NCI-H187 (cell line): ENCODE measurements around the gene DNAH1.

Experiments
- DNase-seq, 2 experiments: peaks; one replicate each; lab custom pipeline; 2025; lab: John Stamatoyannopoulos, UW

DNAH1 gene

DNA sequence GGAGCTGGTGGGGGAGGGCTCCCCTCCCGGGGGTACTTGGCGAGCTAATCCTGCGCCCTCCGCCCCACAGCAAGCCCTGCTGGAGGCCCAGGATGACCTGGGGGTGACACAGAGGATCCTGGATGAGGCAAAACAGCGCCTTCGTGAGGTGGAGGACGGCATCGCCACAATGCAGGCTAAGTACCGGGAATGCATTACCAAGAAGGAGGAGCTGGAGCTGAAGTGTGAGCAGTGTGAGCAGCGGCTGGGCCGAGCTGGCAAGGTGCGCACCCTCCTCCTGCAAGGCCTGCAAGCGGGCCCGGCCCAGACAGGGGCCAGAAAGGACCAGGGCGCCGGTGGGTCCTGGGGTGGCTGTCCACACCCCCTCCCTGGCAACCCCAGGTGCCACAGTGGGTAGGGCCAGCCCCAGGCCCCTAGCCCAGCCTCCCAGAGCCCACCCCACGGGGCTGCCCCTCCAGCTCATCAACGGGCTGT is 72.3 kb downstream of the DNAH1 start:
- DNase-seq, result no peak

GRCh38 chr3:52388933-52389332 is 72.8 kb downstream of the DNAH1 start:
- no peak for DNase-seq

GRCh38 chr3:52391096-52391495 is 75.0 kb downstream of the DNAH1 start:
- no peak for DNase-seq

DNA sequence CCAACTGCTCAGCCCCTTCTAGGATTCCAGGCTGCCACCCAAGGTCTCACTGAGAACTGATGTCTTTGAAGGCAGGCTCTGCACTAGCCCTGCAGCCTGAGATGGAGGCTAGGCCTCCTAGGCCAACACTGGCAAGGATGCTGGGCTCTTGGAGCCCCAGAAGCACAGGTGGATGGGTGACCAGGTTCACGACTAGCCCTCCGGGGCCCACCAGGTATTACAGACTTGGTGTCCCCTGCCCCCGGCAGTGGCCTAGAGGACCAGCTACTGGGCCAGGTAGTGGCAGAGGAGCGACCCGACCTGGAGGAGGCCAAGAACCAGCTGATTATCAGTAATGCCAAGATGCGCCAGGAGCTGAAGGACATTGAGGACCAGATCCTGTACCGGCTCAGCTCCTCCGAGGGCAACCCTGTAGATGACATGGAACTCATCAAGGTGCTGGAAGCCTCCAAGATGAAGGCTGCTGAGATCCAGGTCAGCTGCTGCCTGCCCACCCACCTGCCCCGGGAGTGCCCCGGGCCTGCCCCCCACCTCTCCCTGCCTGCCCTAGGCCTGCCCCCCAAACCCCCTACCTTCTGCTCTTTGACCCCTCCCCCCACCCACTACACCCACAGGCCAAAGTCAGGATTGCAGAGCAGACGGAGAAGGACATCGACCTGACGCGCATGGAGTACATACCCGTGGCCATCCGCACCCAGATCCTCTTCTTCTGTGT is 76.3 kb downstream of the DNAH1 start:
- DNase-seq, result no peak

- no peak for DNase-seq
Measured at GRCh38 chr3:52393131-52393807, 77.2 kb downstream of the DNAH1 start.

GRCh38 chr3:52393959-52394670 is 78.0 kb downstream of the DNAH1 start:
- DNase-seq, result no peak

- no peak for DNase-seq
Measured at GRCh38 chr3:52394751-52395502, 78.8 kb downstream of the DNAH1 start.

GRCh38 chr3:52395503-52395865 is 79.4 kb downstream of the DNAH1 start:
- DNase-seq, result no peak

DNA sequence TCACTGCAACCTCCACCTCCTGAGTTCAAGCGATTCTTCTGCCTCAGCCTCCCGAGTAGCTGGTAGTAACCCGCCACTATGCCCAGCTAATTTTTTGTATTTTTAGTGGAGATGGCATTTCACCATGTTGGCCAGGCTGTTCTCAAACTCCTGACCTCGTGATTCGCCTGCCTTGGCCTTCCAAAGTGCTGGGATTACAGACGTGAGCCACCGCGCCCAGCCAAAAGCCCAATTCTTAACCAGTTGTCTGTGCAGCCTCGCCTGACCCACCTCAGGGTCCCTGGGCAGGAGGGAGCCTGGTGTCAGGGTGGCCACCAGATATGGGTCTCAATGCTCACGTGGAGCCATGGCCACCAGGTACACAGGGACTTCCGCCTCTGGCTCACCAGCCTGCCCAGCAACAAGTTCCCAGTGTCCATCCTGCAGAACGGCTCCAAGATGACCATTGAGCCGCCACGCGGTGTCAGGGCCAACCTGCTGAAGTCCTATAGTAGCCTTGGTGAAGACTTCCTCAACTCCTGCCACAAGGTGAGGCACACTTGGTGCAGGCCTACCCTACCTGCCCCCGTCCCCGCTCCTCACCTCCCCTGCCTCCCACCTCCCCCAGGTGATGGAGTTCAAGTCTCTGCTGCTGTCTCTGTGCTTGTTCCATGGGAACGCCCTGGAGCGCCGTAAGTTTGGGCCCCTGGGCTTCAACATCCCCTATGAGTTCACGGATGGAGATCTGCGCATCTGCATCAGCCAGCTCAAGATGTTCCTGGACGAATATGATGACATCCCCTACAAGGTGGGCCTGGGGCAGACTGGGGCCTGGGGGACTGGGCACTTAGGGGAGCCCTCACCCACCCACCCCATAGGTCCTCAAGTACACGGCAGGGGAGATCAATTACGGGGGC is 80.1 kb downstream of the DNAH1 start:
- no peak for DNase-seq

DNA sequence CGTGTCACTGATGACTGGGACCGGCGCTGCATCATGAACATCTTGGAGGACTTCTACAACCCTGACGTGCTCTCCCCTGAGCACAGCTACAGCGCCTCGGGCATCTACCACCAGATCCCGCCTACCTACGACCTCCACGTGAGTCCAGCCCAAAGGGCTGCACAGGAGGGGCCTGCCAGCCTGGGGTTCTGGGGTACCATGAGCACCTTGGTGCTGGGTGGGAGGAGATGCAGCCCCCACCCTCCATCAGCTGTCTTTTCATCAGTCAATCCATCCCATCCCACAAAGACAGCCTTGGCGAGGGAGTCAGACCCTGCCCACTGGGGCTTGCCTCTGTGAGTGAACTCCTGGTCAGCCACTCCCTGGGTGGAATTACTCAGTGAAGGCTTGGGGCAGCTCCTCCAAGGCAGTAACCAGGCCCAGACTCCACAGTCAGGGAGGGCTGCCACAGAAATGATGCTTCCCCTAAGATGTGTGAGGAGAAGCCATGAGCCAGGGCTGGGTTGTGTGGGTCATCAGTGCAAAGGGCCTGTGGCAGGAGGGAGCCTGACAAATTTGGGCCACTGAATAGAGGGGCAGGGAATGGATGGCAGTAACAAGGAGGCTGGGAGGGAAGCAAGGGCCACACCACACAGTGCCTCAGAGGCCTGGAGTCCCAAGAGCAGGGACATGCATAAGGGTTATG is 80.9 kb downstream of the DNAH1 start:
- no peak for DNase-seq

GRCh38 chr3:52397676-52398399 is 81.7 kb downstream of the DNAH1 start:
- no peak for DNase-seq

- DNase-seq, result no peak
Measured at GRCh38 chr3:52398670-52399081, 82.6 kb downstream of the DNAH1 start.

DNA sequence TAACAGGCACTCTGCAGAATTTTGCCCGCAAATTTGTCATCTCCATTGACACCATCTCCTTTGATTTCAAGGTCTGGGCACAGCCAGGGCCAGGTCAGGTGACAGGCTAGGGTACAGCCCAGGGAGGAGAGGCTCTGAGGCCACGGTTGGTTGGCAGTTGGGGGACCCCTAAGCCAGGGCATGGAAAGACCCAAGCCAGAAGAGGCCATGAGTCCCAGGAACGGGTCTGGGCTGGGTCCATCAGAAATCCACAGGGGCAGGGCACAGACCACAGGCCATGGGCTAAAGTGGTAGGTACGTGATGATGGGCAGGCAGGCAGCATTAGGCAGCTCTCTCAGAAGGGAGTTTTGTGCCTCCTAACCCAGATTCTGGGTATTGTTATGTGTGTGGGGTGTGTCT is 83.0 kb downstream of the DNAH1 start:
- DNase-seq, result no peak

- no peak for DNase-seq
Measured at GRCh38 chr3:52399593-52399992, 83.5 kb downstream of the DNAH1 start.

- DNase-seq, result no peak
Measured at GRCh38 chr3:52400275-52400793, 84.2 kb downstream of the DNAH1 start.

GRCh38 chr3:52401021-52401420 is 84.9 kb downstream of the DNAH1 start:
- no peak for DNase-seq

DNA sequence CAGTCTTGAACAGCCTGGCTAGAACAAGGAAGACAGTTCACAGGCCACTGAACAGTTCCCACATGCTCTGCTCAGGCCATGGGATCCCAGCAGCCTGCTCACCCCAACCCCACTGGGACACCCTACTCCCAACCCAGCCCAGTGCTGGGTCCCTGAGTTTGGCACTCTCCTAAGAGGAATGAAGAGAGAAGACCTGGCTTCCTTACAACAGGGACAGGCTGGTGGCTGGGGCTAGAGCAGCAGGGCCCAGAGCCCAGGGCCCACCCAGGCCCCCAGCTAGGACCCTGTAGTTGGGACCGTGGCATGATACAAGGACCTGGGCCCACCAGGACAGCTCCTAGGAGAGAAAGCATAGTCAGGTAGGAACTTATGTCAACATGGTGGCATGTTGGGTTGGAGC is 85.4 kb downstream of the DNAH1 start:
- no peak for DNase-seq

- no peak for DNase-seq
Measured at GRCh38 chr3:52402101-52402521, 86.0 kb downstream of the DNAH1 start.

DNA sequence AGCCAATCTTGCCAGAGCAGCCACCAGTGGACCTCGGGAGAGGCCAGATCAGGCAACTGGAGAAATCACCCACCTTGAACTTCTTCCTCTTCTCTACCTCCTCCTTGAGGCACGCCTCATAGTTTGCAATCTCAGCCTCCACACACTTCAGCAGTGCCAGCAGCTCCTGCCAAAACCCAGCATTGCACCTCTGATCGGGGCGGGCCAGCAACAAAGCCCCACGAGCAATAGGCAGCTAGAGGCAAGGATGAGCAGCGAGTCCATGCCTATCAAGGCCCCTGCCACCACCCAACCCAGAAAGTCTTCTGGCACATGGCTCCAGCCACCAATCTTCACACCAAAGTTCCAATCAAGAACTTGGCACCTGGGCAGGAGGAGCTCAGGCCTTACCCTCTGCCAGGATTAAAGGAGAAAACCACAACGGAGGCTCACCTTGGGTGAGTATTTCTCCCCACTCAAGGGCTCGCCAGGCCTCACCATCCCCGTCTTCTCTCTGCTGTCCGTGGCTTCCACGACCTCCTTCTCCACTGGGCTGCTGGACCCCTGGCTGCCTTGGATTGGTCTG is 86.7 kb downstream of the DNAH1 start:
- no peak for DNase-seq
